Smooth muscle cell of the brain vasculature (primary cell): ENCODE measurements around the gene ITIH4.

Experiments
- DNase-seq: peaks from one replicate; pipeline ENCODE4 v3.0.0-alpha.2; 2012; ENCODE audit warnings: low read depth, low spot score

The ITIH4 gene

GRCh38 chr3:52798978-52799476 lies 31.4 kb downstream of the ITIH4 start:
- no peak for DNase-seq

GRCh38 chr3:52798376-52798977 lies 32.0 kb downstream of the ITIH4 start:
- DNase-seq, result no peak

GRCh38 chr3:52796411-52796810 lies 34.1 kb downstream of the ITIH4 start:
- no peak for DNase-seq

GRCh38 chr3:52795298-52795900 lies 35.1 kb downstream of the ITIH4 start:
- DNase-seq, result no peak

- DNase-seq, result no peak
These were observed 35.8 kb downstream of the ITIH4 start, which contains the start of gene ITIH3 for GRCh38 chr3:52794612-52795099. Gene ITIH3 (plus strand): TSS chr3:52794796. CDS start chr3:52794804, 8 bp downstream.

GRCh38 chr3:52793702-52794611 lies 36.5 kb downstream of the ITIH4 start:
- DNase-seq, result no peak

GRCh38 chr3:52792961-52793695 lies 37.3 kb downstream of the ITIH4 start:
- DNase-seq, result no peak

GRCh38 chr3:52792413-52792812 lies 38.1 kb downstream of the ITIH4 start:
- DNase-seq, result no peak

GRCh38 chr3:52791928-52792327 lies 38.5 kb downstream of the ITIH4 start:
- no peak for DNase-seq

GRCh38 chr3:52791366-52791765 lies 39.1 kb downstream of the ITIH4 start:
- DNase-seq, result no peak

- no peak for DNase-seq
These were observed 39.7 kb downstream of the ITIH4 start for GRCh38 chr3:52790741-52791140.

- DNase-seq, result no peak
These were observed 40.1 kb downstream of the ITIH4 start for GRCh38 chr3:52790337-52790736.

- DNase-seq, result no peak
These were observed 40.8 kb downstream of the ITIH4 start for GRCh38 chr3:52789746-52790040.

GRCh38 chr3:52788890-52789745 lies 41.4 kb downstream of the ITIH4 start:
- DNase-seq, result no peak

GRCh38 chr3:52787672-52788625 lies 42.5 kb downstream of the ITIH4 start:
- no peak for DNase-seq

- DNase-seq, result no peak
These were observed 43.2 kb downstream of the ITIH4 start for GRCh38 chr3:52787246-52787645.

- no peak for DNase-seq
These were observed 43.9 kb downstream of the ITIH4 start for GRCh38 chr3:52786330-52787215.

GRCh38 chr3:52784931-52785590 lies 45.4 kb downstream of the ITIH4 start:
- DNase-seq, result no peak
